Amygdala (tissue), 56 donors: ENCODE measurements around the gene RARS2.
"Not testable (repeated sequence)": the region's sequence is repeated elsewhere in the genome, so short reads cannot be mapped to it uniquely, and the experiment has no call there.

Source experiments
- DNase-seq, 56 donors: peaks; one replicate each; lab custom pipeline; 2025; lab: John Stamatoyannopoulos, UW

The RARS2 gene

GRCh38 chr6:87504441-87504840 is 85.3 kb downstream of the RARS2 start:
- DNase-seq, result no peak

GRCh38 chr6:87501809-87502572 is 87.8 kb downstream of the RARS2 start:
- no peak for DNase-seq

GRCh38 chr6:87498048-87498447 is 91.7 kb downstream of the RARS2 start:
- DNase-seq, result no peak

GRCh38 chr6:87494761-87495422 is 94.9 kb downstream of the RARS2 start:
- no peak for DNase-seq

- not testable (repeated sequence) for DNase-seq
Observed at GRCh38 chr6:87489326-87489725, 100.5 kb downstream of the RARS2 start.

GRCh38 chr6:87487555-87487954 is 102.2 kb downstream of the RARS2 start:
- DNase-seq, result no peak

- no peak for DNase-seq
Observed at GRCh38 chr6:87484491-87484890, 105.3 kb downstream of the RARS2 start.

GRCh38 chr6:87483929-87484328 is 105.9 kb downstream of the RARS2 start:
- DNase-seq, result peak in 1 of 56 donors; percentile 2

GRCh38 chr6:87482366-87482765 is 107.4 kb downstream of the RARS2 start:
- DNase-seq, result no peak

GRCh38 chr6:87481931-87482330 is 107.9 kb downstream of the RARS2 start:
- no peak for DNase-seq

- peak in 3 of 56 donors; percentile 2 to 41 (median 13) for DNase-seq
Observed at GRCh38 chr6:87473419-87473903, 116.3 kb downstream of the RARS2 start.

GRCh38 chr6:87472525-87473418 is 117.0 kb downstream of the RARS2 start, which contains the start of gene SLC35A1:
TSS of gene SLC35A1 (plus strand) at chr6:87472974. CDS start at chr6:87473004, 30 bp downstream.
- DNase-seq, result peak; percentile 27 to 96 (median 84)

GRCh38 chr6:87465051-87465450 is 124.7 kb downstream of the RARS2 start:
- no peak for DNase-seq
